Activated CD8-positive, alpha-beta memory T cell treated with anti-CD3 and anti-CD28 coated beads, Interleukin-2, amount 50 U/mL, for 48 hours (primary cell): ENCODE data around the gene TMC4.
"Not testable (repeated sequence)": the region's sequence is repeated elsewhere in the genome, so short reads cannot be mapped to it uniquely, and the experiment has no call there.

ENCODE experiments used
- DNase-seq: peaks from one replicate; pipeline ENCODE4 v3.0.0-alpha.2; 2020

TMC4 gene

GRCh38 chr19:54178581-54179261 is 5.8 kb upstream of the TMC4 start:
- DNase-seq: peak; percentile 63

GRCh38 chr19:54173951-54174834 is 1.2 kb upstream of the TMC4 start:
- no peak for DNase-seq

DNA sequence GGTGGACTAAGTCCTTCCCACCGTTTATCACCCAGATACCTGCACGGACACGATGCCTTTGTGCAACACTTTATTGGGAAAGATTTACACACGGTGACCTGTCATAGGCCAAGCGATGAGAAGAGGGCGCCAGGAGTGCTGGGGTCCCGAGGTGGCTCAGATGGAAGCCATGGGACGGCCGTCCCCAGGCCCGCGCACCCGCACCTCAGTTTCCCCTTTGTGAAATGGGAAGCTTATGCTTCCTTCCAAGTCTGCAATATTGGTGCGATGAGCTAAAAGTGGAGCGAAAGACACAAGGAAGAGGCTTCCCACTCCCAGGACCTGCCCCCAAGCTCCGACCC is 369 bp upstream of the TMC4 start:
- DNase-seq: no peak

DNA sequence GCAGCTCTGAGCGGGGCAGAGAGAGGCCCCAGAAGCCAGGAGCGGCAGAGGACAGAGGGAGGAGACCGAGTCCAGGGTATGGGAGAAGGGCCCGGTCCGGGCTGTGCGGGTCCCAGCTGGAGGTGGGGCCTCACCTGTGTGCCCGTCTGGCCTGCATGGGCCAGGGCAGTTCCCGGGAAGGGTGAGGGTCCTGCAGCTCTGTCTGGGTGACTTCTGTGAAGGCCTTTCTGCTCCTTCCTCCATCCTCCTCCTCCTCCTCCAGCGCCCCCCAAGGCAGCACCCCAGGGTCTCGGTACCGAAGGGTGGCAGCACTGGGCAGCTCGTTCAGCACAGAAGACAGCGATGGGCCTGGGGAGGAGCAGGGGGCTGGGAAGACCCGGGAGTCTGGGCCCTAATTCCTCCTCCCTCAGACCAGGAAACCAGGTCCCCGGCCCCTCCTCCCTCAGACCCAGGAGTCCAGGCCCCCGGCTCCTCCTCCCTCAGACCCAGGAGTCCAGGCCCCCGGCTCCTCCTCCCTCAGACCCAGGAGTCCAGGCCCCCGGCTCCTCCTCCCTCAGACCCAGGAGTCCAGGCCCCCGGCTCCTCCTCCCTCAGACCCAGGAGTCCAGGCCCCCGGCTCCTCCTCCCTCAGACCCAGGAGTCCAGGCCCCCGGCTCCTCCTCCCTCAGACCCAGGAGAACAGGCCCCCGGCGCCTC is 1.1 kb downstream of the TMC4 start:
- not testable (repeated sequence) for DNase-seq

DNA sequence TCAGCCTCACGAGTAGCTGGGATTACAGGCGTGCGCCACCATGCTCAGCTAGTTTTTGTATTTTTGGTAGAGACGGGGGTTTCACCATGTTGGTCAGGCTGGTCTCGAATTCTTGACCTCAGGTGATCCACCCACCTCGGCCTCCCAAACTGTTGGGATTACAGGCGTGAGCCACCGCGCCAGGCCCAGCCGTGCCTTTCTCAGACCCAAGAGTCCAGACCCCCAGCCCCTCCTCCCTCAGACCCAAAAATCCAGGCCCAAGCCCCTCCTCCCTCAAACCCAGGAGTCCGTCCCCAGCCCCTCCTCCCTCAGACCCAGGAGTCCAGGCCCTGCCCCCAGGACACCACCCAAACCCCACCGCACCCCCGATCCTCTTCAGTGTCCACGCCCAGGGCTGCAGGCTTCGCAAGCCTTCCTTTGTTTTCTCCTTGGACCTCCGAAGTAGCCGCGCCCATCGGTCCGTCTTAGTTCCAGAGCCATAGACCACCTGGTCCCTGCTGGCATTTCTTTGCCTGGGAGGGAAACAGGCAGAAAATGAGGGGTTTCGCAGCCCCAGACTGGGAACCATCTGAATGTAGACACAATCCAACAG is 3.7 kb downstream of the TMC4 start:
- no peak for DNase-seq

- peak; percentile 100 for DNase-seq
These were observed 4.6 kb downstream of the TMC4 start for GRCh38 chr19:54168174-54168917.

GRCh38 chr19:54165222-54165621 is 7.7 kb downstream of the TMC4 start:
- DNase-seq: no peak

DNA sequence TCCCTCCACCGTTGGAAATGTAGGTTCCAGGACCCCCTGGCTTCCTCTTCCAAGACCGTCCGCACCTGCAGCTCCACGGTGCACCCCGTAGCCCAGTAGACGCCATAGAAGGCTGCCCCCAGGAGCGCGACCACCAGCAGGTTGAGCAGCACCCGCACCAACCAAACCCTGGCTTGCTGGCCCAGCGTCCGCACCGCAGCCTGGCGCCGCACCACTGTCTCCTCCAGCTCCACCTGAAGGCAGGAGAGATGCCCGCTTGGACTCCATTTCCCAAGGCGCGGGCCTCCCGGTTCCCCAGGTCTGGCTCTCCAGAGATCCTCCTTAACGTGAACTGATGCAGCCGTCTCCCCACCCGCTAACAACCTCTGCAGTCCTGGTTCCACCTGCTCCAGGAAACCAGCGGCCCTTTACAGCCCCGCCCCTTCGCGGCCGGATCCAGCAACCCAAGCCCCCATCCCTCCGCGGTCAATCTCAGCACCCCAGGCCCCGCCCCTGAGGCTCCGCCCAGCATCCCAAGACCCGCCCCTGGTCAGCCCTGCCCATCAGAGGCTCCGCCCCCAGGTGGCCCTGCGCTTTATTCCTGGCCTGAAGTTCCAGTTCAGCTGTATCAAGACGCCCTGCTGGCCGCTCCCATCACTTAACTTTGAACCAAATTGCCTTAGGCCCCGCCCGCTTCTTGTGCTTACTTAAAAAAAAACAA is 8.4 kb downstream of the TMC4 start:
- peak; percentile 85 for DNase-seq

- no peak for DNase-seq
These were observed 10.1 kb downstream of the TMC4 start for GRCh38 chr19:54162884-54163283.

- peak; percentile 86 for DNase-seq
These were observed 10.6 kb downstream of the TMC4 start for GRCh38 chr19:54162241-54162805.

DNA sequence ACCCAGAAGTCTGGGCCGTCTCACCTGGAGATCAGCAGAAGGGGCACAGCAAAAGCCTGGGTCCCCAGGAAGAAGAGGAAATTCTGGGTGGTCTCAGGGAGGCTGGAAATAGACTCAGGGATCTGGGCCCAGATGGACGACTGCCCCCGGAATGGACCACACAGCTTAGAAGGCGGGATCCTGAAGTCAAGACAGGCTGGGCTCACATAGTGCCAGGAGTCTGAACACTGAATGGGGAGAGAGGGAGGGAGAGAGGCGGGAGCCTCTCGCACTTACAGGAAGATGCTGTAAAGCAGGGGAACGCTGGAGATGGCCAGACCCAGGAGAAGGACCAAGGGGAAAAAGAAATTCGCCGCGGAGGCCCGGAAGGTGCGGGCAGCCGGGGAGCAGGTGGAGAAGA is 12.1 kb downstream of the TMC4 start:
- no peak for DNase-seq

GRCh38 chr19:54160182-54160811 is 12.7 kb downstream of the TMC4 start:
- no peak for DNase-seq

GRCh38 chr19:54159352-54160181 is 13.4 kb downstream of the TMC4 start, which contains the start of gene LENG1:
Gene LENG1, minus strand, starts transcription at chr19:54159721. Its CDS starts 26 bp downstream, at chr19:54159695.
- peak; percentile 95 for DNase-seq

DNA sequence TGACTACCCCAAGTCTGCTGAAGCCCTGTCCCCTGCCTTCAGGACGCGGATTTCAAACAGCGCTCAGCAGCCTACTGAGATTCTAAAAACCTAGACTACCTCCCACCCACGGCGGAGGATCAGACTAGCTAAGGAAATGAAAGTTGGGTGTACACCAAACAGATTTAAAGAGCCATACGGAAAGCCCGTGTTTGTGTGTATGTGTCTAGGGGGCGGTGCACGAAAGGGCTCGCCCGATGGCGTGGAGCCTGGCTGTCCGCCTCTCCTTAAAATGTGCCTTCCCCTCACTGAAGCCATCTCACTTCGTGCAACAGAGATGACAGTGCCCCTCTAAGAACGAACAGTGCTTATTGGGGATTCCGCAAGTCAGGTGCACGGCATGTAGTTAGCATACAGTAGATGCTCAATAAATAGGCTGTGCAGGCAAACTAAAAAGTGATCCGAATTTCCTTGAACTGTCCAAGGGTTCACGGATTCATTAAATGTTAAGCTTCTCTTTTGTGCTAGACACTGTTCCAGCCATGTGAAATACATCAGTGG is 14.1 kb downstream of the TMC4 start:
- DNase-seq: peak; percentile 66

DNA sequence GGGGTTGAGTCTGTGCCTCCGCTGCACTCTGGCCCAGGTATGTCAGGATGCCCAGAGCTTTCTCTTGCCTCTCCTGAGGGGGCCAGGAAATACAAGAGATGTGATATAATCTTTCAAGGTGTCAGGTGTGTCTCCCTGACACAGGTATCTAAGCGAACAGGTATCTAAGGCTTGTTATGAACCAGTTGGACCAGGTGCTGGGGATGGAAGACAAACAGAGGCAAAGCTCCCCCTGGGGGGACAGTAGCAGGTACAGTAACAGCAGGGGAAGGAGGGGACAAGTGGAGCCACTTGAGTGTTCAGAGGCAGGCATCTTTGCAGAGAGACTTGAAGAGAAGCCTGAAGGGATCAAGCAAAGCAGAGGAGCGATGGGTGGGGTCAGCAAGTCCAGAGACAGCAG is 16.0 kb downstream of the TMC4 start:
- no peak for DNase-seq

- no peak for DNase-seq
These were observed 16.5 kb downstream of the TMC4 start for GRCh38 chr19:54156490-54156889.

GRCh38 chr19:54155694-54156093 is 17.3 kb downstream of the TMC4 start:
- no peak for DNase-seq

- no peak for DNase-seq
These were observed 18.2 kb downstream of the TMC4 start for GRCh38 chr19:54154603-54155345.

DNA sequence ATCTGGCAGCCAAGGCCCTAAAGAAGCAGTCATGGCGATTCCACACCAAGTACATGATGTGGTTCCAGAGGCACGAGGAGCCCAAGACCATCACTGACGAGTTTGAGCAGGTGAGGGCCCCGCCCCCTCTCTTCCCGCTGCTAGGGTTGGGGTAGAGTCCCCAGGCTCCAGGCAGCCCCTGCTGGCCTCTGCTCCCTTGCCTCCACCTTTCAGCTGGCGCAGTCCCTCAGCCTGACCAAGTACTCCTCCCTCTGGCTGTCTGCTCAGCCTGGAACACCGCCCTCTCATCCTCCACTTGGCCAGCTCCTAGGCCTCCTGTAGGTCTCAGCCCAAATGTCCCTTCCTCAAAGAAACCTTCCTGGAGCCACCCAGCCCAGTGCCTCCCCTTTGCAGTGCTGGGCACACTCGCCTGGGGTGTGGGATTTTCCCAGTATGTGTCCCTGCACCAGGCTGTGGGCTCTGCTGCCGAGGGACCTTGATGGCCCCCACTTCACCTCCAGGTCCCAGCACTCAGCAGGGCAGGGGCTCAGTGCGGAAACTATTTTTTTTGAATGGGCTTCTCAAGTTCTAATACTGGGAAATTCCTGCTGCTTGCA is 19.1 kb downstream of the TMC4 start:
- DNase-seq: no peak
